ENCODE measurements around the gene CHD6.

The CHD6 gene

GRCh38 chr20:41425180-41425884 is 192.8 kb downstream of the CHD6 start:
- no peak for DNase-seq (ENCODE audit: low spot score)

GRCh38 chr20:41424546-41424945 is 193.6 kb downstream of the CHD6 start:
- no peak for DNase-seq (ENCODE audit: low spot score)

- no peak for DNase-seq (ENCODE audit: low spot score)
These were observed 194.2 kb downstream of the CHD6 start for GRCh38 chr20:41424011-41424410.

- no peak for DNase-seq (ENCODE audit: low spot score)
These were observed 195.2 kb downstream of the CHD6 start for GRCh38 chr20:41422953-41423352.

- DNase-seq (ENCODE audit: low spot score): no peak
These were observed 199.4 kb downstream of the CHD6 start for GRCh38 chr20:41418739-41419293.

- DNase-seq (ENCODE audit: low spot score): no peak
These were observed 200.1 kb downstream of the CHD6 start for GRCh38 chr20:41418031-41418430.

GRCh38 chr20:41415191-41415590 is 203.0 kb downstream of the CHD6 start:
- no peak for DNase-seq (ENCODE audit: low spot score)

- no peak for DNase-seq (ENCODE audit: low spot score)
These were observed 205.0 kb downstream of the CHD6 start for GRCh38 chr20:41413169-41413568.

- no peak for DNase-seq (ENCODE audit: low spot score)
These were observed 205.7 kb downstream of the CHD6 start for GRCh38 chr20:41412324-41413120.

GRCh38 chr20:41411391-41411847 is 206.8 kb downstream of the CHD6 start:
- DNase-seq (ENCODE audit: low spot score): no peak

GRCh38 chr20:41408986-41409385 is 209.2 kb downstream of the CHD6 start:
- no peak for DNase-seq (ENCODE audit: low spot score)

- DNase-seq (ENCODE audit: low spot score): no peak
These were observed 209.9 kb downstream of the CHD6 start for GRCh38 chr20:41408156-41408794.

GRCh38 chr20:41407607-41408006 is 210.6 kb downstream of the CHD6 start:
- no peak for DNase-seq (ENCODE audit: low spot score)

GRCh38 chr20:41406896-41407444 is 211.2 kb downstream of the CHD6 start:
- no peak for DNase-seq (ENCODE audit: low spot score)

- DNase-seq (ENCODE audit: low spot score): no peak
These were observed 211.8 kb downstream of the CHD6 start for GRCh38 chr20:41406353-41406752.

- no peak for DNase-seq (ENCODE audit: low spot score)
These were observed 212.7 kb downstream of the CHD6 start for GRCh38 chr20:41405436-41405835.

- DNase-seq (ENCODE audit: low spot score): no peak
These were observed 214.6 kb downstream of the CHD6 start for GRCh38 chr20:41403604-41404003.

- DNase-seq (ENCODE audit: low spot score): no peak
These were observed 219.8 kb downstream of the CHD6 start for GRCh38 chr20:41398408-41398807.

GRCh38 chr20:41395667-41396664 is 222.2 kb downstream of the CHD6 start:
- DNase-seq (ENCODE audit: low spot score): no peak

- DNase-seq (ENCODE audit: low spot score): no peak
These were observed 223.1 kb downstream of the CHD6 start for GRCh38 chr20:41394931-41395666.

All from CD4-positive, alpha-beta T cell treated with Interleukin-2 at 100 ng/mL for 4 hours (primary cell).